Measurements from ENCODE around the gene POM121L12. TPM values are rescaled to one million over a fixed set of nuclear protein-coding genes. Genes with fewer than 3 reads are reported as not detected.

The POM121L12 gene
- total and polyA plus RNA-seq, 2 donors (not counting 1 experiment from before 2014, with no cell fraction given), result not detected

- no peak overlapping the region for H3K4me2 ChIP-seq (ENCODE audit: extremely low read depth, insufficient read depth, low read length)
- no peak overlapping the region for H3K27ac ChIP-seq (ENCODE audit: insufficient read depth, low read length)
- H3K4me3 ChIP-seq (replicated peaks in 1 of 4; ENCODE audit: control extremely low read depth in 1 of 4, insufficient read depth in 1 of 4, low read depth in 3 of 4, low read length in 4 of 4), result no peak overlapping the region
- H3K9ac ChIP-seq (ENCODE audit: insufficient read depth, low read length), result no peak overlapping the region
- no peak for TF ChIP-seq CTCF (conservative IDR thresholded peaks at IDR 0.05 in 1 of 2, IDR thresholded peaks at IDR 0.05 in 1 of 2; ENCODE audit: low read depth in 1 of 2, low read length in 2 of 2)
- TF ChIP-seq EZH2 (IDR thresholded peaks at IDR 0.05; ENCODE audit: low read length, missing control alignments), result no peak
- no peaks in the 10 kb centered on the region for H3K79me2 ChIP-seq (ENCODE audit: control insufficient read depth, insufficient read depth, low read length)
- no peaks in the 10 kb centered on the region for H3K4me1 ChIP-seq (ENCODE audit: control insufficient read depth, extremely low read depth, insufficient read depth, low read length)
- no peaks in the 10 kb centered on the region for H3K27me3 ChIP-seq (ENCODE audit: control insufficient read depth, insufficient read depth, low read length)
- H4K20me1 ChIP-seq (ENCODE audit: control insufficient read depth, extremely low read depth, insufficient read depth, low read length), result no peaks in the 10 kb centered on the region
- no peaks in the 10 kb centered on the region for H3K36me3 ChIP-seq (ENCODE audit: control insufficient read depth, insufficient read depth, low read length)
- no peaks in the 10 kb centered on the region for H3K9me3 ChIP-seq (ENCODE audit: control insufficient read depth, insufficient read depth, low read depth, low read length)
- no peak for DNase-seq (ENCODE audit: low read depth in 2 of 2)
- no peak overlapping the region for H2AFZ ChIP-seq (ENCODE audit: low read length)
These were observed 12.5 kb upstream of the POM121L12 start for GRCh38 chr7:53022893-53023292.

GRCh38 chr7:53048638-53049037, 13.2 kb downstream of the POM121L12 start:
- no peak for DNase-seq (ENCODE audit: low read depth in 2 of 2)

GRCh38 chr7:53050433-53050832, 15.0 kb downstream of the POM121L12 start:
- no peaks in the 10 kb centered on the region for H3K9me3 ChIP-seq (ENCODE audit: control insufficient read depth, insufficient read depth, low read depth, low read length)
- H3K4me2 ChIP-seq (ENCODE audit: extremely low read depth, insufficient read depth, low read length), result no peak overlapping the region
- TF ChIP-seq CTCF (conservative IDR thresholded peaks at IDR 0.05 in 1 of 2, IDR thresholded peaks at IDR 0.05 in 1 of 2; ENCODE audit: low read depth in 1 of 2, low read length in 2 of 2) (no peak), EZH2 (IDR thresholded peaks at IDR 0.05; ENCODE audit: low read length, missing control alignments) (no peak)
- no peak overlapping the region for H3K9ac ChIP-seq (ENCODE audit: insufficient read depth, low read length)
- no peaks in the 10 kb centered on the region for H3K27me3 ChIP-seq (ENCODE audit: control insufficient read depth, insufficient read depth, low read length)
- no peak overlapping the region for H3K27ac ChIP-seq (ENCODE audit: insufficient read depth, low read length)
- H3K79me2 ChIP-seq (ENCODE audit: control insufficient read depth, insufficient read depth, low read length), result no peaks in the 10 kb centered on the region
- no peaks in the 10 kb centered on the region for H3K4me1 ChIP-seq (ENCODE audit: control insufficient read depth, extremely low read depth, insufficient read depth, low read length)
- no peaks in the 10 kb centered on the region for H3K36me3 ChIP-seq (ENCODE audit: control insufficient read depth, insufficient read depth, low read length)
- no peaks in the 10 kb centered on the region for H4K20me1 ChIP-seq (ENCODE audit: control insufficient read depth, extremely low read depth, insufficient read depth, low read length)
- no peak overlapping the region for H3K4me3 ChIP-seq (replicated peaks in 1 of 4; ENCODE audit: control extremely low read depth in 1 of 4, insufficient read depth in 1 of 4, low read depth in 3 of 4, low read length in 4 of 4)
- no peak overlapping the region for H2AFZ ChIP-seq (ENCODE audit: low read length)
- DNase-seq (ENCODE audit: low read depth in 2 of 2), result no peak

More at GRCh38 chr7:53048638-53049037, 13.2 kb downstream of the POM121L12 start:
- Histone ChIP-seq H3K36me3 (ENCODE audit: control insufficient read depth, insufficient read depth, low read length) (no peaks in the 10 kb centered on the region), H3K9ac (ENCODE audit: insufficient read depth, low read length) (no peak overlapping the region), H3K79me2 (ENCODE audit: control insufficient read depth, insufficient read depth, low read length) (no peaks in the 10 kb centered on the region), H3K4me2 (ENCODE audit: extremely low read depth, insufficient read depth, low read length) (no peak overlapping the region), H4K20me1 (ENCODE audit: control insufficient read depth, extremely low read depth, insufficient read depth, low read length) (no peaks in the 10 kb centered on the region), H2AFZ (ENCODE audit: low read length) (no peak overlapping the region), H3K9me3 (ENCODE audit: control insufficient read depth, insufficient read depth, low read depth, low read length) (no peaks in the 10 kb centered on the region), H3K4me3 (replicated peaks in 1 of 4; ENCODE audit: control extremely low read depth in 1 of 4, insufficient read depth in 1 of 4, low read depth in 3 of 4, low read length in 4 of 4) (no peak overlapping the region), H3K4me1 (ENCODE audit: control insufficient read depth, extremely low read depth, insufficient read depth, low read length) (no peaks in the 10 kb centered on the region), H3K27ac (ENCODE audit: insufficient read depth, low read length) (no peak overlapping the region), H3K27me3 (ENCODE audit: control insufficient read depth, insufficient read depth, low read length) (no peaks in the 10 kb centered on the region)
- TF ChIP-seq CTCF (conservative IDR thresholded peaks at IDR 0.05 in 1 of 2, IDR thresholded peaks at IDR 0.05 in 1 of 2; ENCODE audit: low read depth in 1 of 2, low read length in 2 of 2) (no peak), EZH2 (IDR thresholded peaks at IDR 0.05; ENCODE audit: low read length, missing control alignments) (no peak)

Data from fibroblast of lung (primary cell).